Panc1 (cell line): Measurements from ENCODE around the gene FCSK. TPM values are rescaled to one million over a fixed set of nuclear protein-coding genes. Genes with fewer than 3 reads are reported as not detected.
A peak's percentile ranks its signal among the peaks of the same experiment; 100 is the strongest.

Experiments
- ATAC-seq: fragments of 200-7000 bp; cut with Tn5 transposase; 2 replicates; pipeline ENCODE4 v1.9.1; 2020; ENCODE audit warnings: mild to moderate bottlenecking, moderate library complexity
- BruUV-seq: library from RNA; stranded (reverse); fragments of 400-500 nt; replicated peaks from 2 replicates; lab custom pipeline; 2021; lab: Mats Ljungman, UMichigan
- CTCF ChIA-PET: fragments of 300-600 bp; sonication (Branson Sonifier 250); formaldehyde crosslinking; loops from one replicate; lab custom pipeline; 2022; ENCODE audit warnings: antibody characterized with exemption; lab: Charles Lee
- POLR2A ChIA-PET: fragments of 300-600 bp; sonication (Branson Sonifier 250); formaldehyde crosslinking; loops from one replicate; lab custom pipeline; 2022; ENCODE audit warnings: antibody characterized with exemption; lab: Charles Lee
- DNase-seq: peaks from one replicate; pipeline ENCODE4 v3.0.0-alpha.2; 2010; ENCODE audit warnings: low read depth, low spot score
- H3K27ac ChIP-seq: 2 replicates; pipeline ENCODE4 v1.5.1; 2011; ENCODE audit warnings: mild to moderate bottlenecking, low read length, inconsistent platforms
- H3K27me3 ChIP-seq: fragments of 200-500 bp; sonication (Bioruptor generic); 2 replicates; pipeline ENCODE4 v1.6.0; 2014; ENCODE audit warnings: low read length, inconsistent platforms; ENCODE audit not compliant: control insufficient read depth, insufficient read depth
- H3K36me3 ChIP-seq: fragments of 200-500 bp; sonication (Bioruptor generic); 2 replicates; pipeline ENCODE4 v1.5.1; 2014; ENCODE audit warnings: inconsistent platforms, mild to moderate bottlenecking, low read length, moderate library complexity; ENCODE audit not compliant: control insufficient read depth, insufficient read depth
- H3K4me1 ChIP-seq: 2 replicates; pipeline ENCODE4 v1.5.1; 2011; ENCODE audit warnings: inconsistent platforms, mild to moderate bottlenecking, low read length, moderate library complexity; ENCODE audit not compliant: control insufficient read depth, insufficient read depth
- H3K4me3 ChIP-seq, 2 experiments: 2 replicates each; pipeline ENCODE4 v1.5.1; 2011 to 2012; ENCODE audit warnings: low read depth in 2 of 2, low read length in 2 of 2, mild to moderate bottlenecking in 2 of 2, inconsistent platforms in 1 of 2, moderate library complexity in 1 of 2
- H3K9me3 ChIP-seq: fragments of 200-500 bp; sonication (Bioruptor generic); 2 replicates; pipeline ENCODE4 v1.5.1; 2014; ENCODE audit warnings: low read depth, mild to moderate bottlenecking, inconsistent platforms, low read length, moderate library complexity; ENCODE audit not compliant: control insufficient read depth, insufficient read depth
- CTCF ChIP-seq: fragments of 450-650 bp; IDR thresholded peaks from 2 replicates; pipeline ENCODE4 v1.5.1; 2017; ENCODE audit warnings: mild to moderate bottlenecking
- POLR2AphosphoS5 ChIP-seq: IDR thresholded peaks from 2 replicates; pipeline ENCODE4 v1.6.1; 2012; ENCODE audit warnings: mild to moderate bottlenecking, low read depth, low read length, moderate library complexity
- REST ChIP-seq, 2 experiments: IDR thresholded peaks; 2 replicates each; pipeline ENCODE4 v1.6.1; 2011 to 2012; ENCODE audit warnings: low read depth in 2 of 2, control low read depth in 1 of 2, low read length in 1 of 2, mild to moderate bottlenecking in 1 of 2, moderate library complexity in 1 of 2; ENCODE audit not compliant: insufficient read depth in 1 of 2
- SIN3A ChIP-seq: IDR thresholded peaks from 2 replicates; pipeline ENCODE4 v1.6.1; 2012; ENCODE audit warnings: low read depth, mild to moderate bottlenecking, low read length, moderate library complexity, borderline replicate concordance; ENCODE audit not compliant: insufficient read depth
- TCF7L2 ChIP-seq: IDR thresholded peaks from 2 replicates; pipeline ENCODE4 v1.6.1; 2011; ENCODE audit warnings: mild to moderate bottlenecking, low read depth, low read length, inconsistent platforms
- in situ Hi-C: cut with HindIII; loops from 2 replicates; pipeline ENCODE4 v1.10.0; 2016; ENCODE audit warnings: low sequenced_read_pairs, low pct_unique_long_range_greater_than_20kb
- intact Hi-C: fragments of 100-400 bp; cut with micrococcal nuclease; formaldehyde crosslinking; loops from one replicate; pipeline ENCODE4 v1.10.0; 2022; ENCODE audit not compliant: unreplicated experiment
- total RNA-seq: library from RNA; stranded (reverse); gene quantifications from one replicate; pipeline ENCODE4 v1.2.1, GENCODE V29; 2021; ENCODE audit not compliant: unreplicated experiment

Gene FCSK
- total RNA-seq, 1 experiment from 2014 or later, result 16.9 TPM

- H3K9me3 ChIP-seq, result no peaks in the 10 kb centered on the region
- H3K27me3 ChIP-seq, result no peaks in the 10 kb centered on the region
- ATAC-seq (no peak), DNase-seq (no peak)
- TF ChIP-seq POLR2AphosphoS5 (no peak), TCF7L2 (no peak), CTCF (no peak), SIN3A (no peak), REST (IDR thresholded peaks at IDR 0.05; ENCODE audit: insufficient read depth in 1 of 2, low read depth in 2 of 2, low read length in 1 of 2) (no peak)
- no TSS peak for BruUV-seq
- intact Hi-C loops, result no loop called here
- CTCF ChIA-PET, result no interaction called here
- no peak overlapping the region for H3K4me3 ChIP-seq
- POLR2A ChIA-PET, result no interaction called here
- H3K27ac ChIP-seq, result no peak overlapping the region
- no peaks in the 10 kb centered on the region for H3K36me3 ChIP-seq
- in situ Hi-C loops, result no loop called here
- peaks cover 11% of the 10 kb centered on the region for H3K4me1 ChIP-seq
These were observed 24.5 kb downstream of the FCSK start for GRCh38 chr16:70478912-70479341.

GRCh38 chr16:70480127-70481105 lies 26.0 kb downstream of the FCSK start:
- H3K36me3 ChIP-seq, result no peaks in the 10 kb centered on the region
- peaks cover 11% of the 10 kb centered on the region for H3K4me1 ChIP-seq
- in situ Hi-C loops, result no loop called here
- ATAC-seq (no peak), DNase-seq (no peak)
- intact Hi-C loops, result no loop called here
- no peaks in the 10 kb centered on the region for H3K9me3 ChIP-seq
- no peak overlapping the region for H3K4me3 ChIP-seq
- POLR2A ChIA-PET, result no interaction called here
- no peak overlapping the region for H3K27ac ChIP-seq
- TF ChIP-seq SIN3A (no peak), POLR2AphosphoS5 (no peak), TCF7L2 (no peak), CTCF (no peak), REST (IDR thresholded peaks at IDR 0.05; ENCODE audit: insufficient read depth in 1 of 2, low read depth in 2 of 2, low read length in 1 of 2) (no peak)
- no peaks in the 10 kb centered on the region for H3K27me3 ChIP-seq
- BruUV-seq, result TSS peak; percentile 57
- CTCF ChIA-PET, result no interaction called here
